ENCODE data around the gene MFSD12. TPM values are rescaled to one million over a fixed set of nuclear protein-coding genes. Genes with fewer than 3 reads are reported as not detected.
"Not testable (repeated sequence)": the region's sequence is repeated elsewhere in the genome, so short reads cannot be mapped to it uniquely, and the experiment has no call there.

The MFSD12 gene
- total RNA-seq, 1 experiment from 2014 or later = 2,669 TPM

DNA sequence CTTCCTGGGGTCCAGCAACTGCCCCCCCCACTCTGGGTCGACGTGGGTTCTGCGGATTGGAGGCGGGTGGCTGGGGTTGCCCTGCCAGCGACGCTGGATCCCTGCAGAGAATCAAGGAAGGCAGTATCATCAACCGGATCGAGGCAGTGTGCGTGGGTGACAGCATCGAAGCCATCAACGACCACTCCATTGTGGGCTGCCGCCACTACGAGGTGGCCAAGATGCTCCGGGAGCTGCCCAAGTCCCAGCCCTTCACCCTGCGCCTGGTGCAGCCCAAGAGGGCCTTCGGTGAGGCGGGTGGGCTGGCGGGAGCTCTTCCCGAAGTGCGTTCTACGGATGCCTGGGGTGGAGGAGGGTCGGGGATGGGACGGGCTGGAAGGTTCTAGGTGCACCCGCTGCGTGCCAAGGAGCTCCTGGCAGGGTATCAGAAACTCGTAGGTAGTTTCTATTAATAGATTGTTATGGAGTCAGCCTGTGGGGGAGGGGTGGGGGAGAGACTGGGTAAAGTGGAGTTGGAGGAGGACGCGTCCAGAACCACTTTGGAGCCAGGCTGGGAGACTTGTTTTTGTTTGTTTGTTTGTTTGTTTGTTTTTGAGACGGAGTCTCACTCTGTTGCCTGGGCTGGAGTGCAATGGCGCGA, 29.4 kb upstream of the MFSD12 start:
- DNase-seq (ENCODE audit: low read depth, low spot score) = no peak
- in situ Hi-C loops (cut with HindIII; ENCODE audit: low pct_unique_long_range_greater_than_20kb, low sequenced_read_pairs) = no loop called here

- in situ Hi-C loops (cut with HindIII; ENCODE audit: low pct_unique_long_range_greater_than_20kb, low sequenced_read_pairs) = no loop called here
- no peak for DNase-seq (ENCODE audit: low read depth, low spot score)
Observed at GRCh38 chr19:3586127-3586626, 28.8 kb upstream of the MFSD12 start.

GRCh38 chr19:3585301-3586126, 28.1 kb upstream of the MFSD12 start, which contains the start of gene GIPC3:
Gene GIPC3 (plus strand): TSS chr19:3585478. CDS start chr19:3585598, 120 bp downstream.
- in situ Hi-C loops (cut with HindIII; ENCODE audit: low pct_unique_long_range_greater_than_20kb, low sequenced_read_pairs) = no loop called here
- no peak for DNase-seq (ENCODE audit: low read depth, low spot score)

GRCh38 chr19:3584036-3584802, 26.8 kb upstream of the MFSD12 start:
- DNase-seq (ENCODE audit: low read depth, low spot score); in situ Hi-C loops (cut with HindIII; ENCODE audit: low pct_unique_long_range_greater_than_20kb, low sequenced_read_pairs): not testable (repeated sequence)

GRCh38 chr19:3581792-3582191, 24.4 kb upstream of the MFSD12 start:
- in situ Hi-C loops (cut with HindIII; ENCODE audit: low pct_unique_long_range_greater_than_20kb, low sequenced_read_pairs); DNase-seq (ENCODE audit: low read depth, low spot score): not testable (repeated sequence)

DNA sequence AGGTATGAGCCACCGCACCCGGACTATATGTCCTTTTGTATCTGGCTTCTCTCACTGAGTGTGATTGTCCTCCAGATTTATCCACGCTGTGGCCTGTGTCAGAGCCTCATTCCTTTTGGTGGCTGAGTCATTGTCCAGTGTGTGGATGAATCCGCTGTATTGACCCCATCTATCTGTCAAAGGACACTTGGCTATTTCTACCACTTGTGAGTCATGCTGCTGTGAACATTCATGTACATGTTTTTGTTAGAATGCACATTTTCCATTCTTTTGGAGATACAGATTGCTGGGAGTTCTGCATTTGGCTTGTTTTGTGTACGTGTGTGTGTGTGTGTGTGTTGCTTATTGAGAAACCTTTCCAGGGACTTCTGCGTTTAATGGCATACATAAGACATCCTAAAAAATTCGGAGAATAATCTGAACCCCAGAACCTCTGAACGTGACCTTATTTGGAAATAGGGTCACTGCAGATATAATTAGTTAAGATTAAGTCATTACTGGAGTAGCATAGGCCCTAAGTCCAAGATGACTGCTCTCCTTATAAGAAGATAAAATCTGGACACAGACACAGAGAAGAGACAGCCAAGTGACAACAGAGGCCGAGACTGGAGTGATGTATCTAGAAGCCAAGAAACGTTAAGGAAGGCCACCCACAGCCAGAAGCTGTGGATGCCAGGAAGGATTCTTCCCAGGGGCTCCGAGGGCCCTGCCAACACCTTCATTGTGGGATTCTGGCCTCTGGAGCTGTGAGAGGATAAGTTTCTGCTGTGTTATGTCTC, 23.0 kb upstream of the MFSD12 start:
- DNase-seq (ENCODE audit: low read depth, low spot score) = peak; percentile 55
- in situ Hi-C loops (cut with HindIII; ENCODE audit: low pct_unique_long_range_greater_than_20kb, low sequenced_read_pairs) = no loop called here

- DNase-seq (ENCODE audit: low read depth, low spot score) = no peak
- in situ Hi-C loops (cut with HindIII; ENCODE audit: low pct_unique_long_range_greater_than_20kb, low sequenced_read_pairs) = no loop called here
Observed at GRCh38 chr19:3578390-3578789, 21.0 kb upstream of the MFSD12 start.

DNA sequence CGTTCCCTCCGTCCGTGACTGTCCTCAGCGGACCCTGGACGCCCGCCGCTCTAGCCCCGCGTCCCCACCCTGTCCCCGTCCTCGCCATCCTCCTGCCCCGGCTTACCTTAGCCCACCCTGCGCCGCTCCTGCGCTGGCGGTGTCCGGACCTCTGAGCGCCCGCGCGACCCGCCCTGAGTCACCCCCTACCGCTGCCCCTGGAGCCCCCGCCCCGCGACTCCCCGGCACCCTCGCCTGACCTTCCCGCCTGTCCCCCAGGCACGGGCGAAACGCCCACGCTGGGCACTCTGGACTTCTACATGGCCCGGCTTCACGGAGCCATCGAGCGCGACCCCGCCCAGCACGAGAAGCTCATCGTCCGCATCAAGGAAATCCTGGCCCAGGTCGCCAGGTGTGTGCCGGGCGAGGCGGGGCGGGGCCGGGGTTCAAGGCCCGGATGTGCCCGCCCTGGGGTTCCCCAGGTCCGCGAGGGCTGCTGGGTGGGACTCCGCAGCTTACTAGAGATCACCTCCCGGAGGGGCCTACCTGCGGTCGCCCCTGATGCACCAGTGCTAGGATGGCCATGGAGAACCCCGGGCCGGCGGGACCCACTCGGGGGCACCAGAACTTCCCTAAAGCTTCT, 20.4 kb upstream of the MFSD12 start:
- DNase-seq (ENCODE audit: low read depth, low spot score) = no peak
- in situ Hi-C loops (cut with HindIII; ENCODE audit: low pct_unique_long_range_greater_than_20kb, low sequenced_read_pairs) = no loop called here

GRCh38 chr19:3576696-3577443, 19.5 kb upstream of the MFSD12 start:
- DNase-seq (ENCODE audit: low read depth, low spot score) = peak; percentile 73
- in situ Hi-C loops (cut with HindIII; ENCODE audit: low pct_unique_long_range_greater_than_20kb, low sequenced_read_pairs) = no loop called here

- in situ Hi-C loops (cut with HindIII; ENCODE audit: low pct_unique_long_range_greater_than_20kb, low sequenced_read_pairs) = no loop called here
- DNase-seq (ENCODE audit: low read depth, low spot score) = no peak
Observed at GRCh38 chr19:3575949-3576673, 18.7 kb upstream of the MFSD12 start.

GRCh38 chr19:3575260-3575741, 17.9 kb upstream of the MFSD12 start:
- in situ Hi-C loops (cut with HindIII; ENCODE audit: low pct_unique_long_range_greater_than_20kb, low sequenced_read_pairs) = no loop called here
- peak; percentile 85 for DNase-seq (ENCODE audit: low read depth, low spot score)

DNA sequence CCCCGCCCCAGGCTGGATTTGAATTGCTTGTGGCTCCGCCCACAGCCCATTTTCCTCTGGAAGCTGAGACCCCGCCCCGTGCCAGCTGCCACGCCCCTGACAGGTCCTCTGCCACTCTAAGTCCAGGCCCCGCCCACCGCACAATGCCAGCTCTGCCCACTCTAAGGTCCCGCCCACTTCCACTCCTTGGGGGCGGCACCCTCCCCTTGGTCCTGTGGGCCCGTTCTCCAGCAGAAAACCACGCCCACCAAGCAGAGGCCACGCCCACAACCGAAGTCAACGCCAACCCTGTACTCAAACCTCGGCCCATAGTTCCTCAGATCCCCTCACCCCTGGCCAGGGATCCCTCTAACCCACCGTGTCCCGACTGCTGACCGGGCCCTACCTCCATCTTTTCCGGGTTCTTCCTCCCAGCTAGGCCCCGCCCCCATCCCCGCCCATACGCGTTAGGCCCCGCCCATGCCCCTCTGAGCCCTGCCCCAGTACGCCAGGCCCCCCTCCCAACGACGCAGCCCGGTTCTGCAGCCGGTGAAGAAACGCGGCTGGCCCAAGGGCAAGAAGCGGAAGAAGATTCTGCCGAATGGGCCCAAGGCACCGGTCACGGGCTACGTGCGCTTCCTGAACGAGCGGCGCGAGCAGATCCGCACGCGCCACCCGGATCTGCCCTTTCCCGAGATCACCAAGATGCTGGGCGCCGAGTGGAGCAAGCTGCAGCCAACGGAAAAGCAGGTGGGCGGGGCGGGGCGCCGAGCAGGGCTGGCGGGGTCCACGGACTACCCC, 16.7 kb upstream of the MFSD12 start:
- in situ Hi-C loops (cut with HindIII; ENCODE audit: low pct_unique_long_range_greater_than_20kb, low sequenced_read_pairs) = no loop called here
- DNase-seq (ENCODE audit: low read depth, low spot score) = peak; percentile 98

DNA sequence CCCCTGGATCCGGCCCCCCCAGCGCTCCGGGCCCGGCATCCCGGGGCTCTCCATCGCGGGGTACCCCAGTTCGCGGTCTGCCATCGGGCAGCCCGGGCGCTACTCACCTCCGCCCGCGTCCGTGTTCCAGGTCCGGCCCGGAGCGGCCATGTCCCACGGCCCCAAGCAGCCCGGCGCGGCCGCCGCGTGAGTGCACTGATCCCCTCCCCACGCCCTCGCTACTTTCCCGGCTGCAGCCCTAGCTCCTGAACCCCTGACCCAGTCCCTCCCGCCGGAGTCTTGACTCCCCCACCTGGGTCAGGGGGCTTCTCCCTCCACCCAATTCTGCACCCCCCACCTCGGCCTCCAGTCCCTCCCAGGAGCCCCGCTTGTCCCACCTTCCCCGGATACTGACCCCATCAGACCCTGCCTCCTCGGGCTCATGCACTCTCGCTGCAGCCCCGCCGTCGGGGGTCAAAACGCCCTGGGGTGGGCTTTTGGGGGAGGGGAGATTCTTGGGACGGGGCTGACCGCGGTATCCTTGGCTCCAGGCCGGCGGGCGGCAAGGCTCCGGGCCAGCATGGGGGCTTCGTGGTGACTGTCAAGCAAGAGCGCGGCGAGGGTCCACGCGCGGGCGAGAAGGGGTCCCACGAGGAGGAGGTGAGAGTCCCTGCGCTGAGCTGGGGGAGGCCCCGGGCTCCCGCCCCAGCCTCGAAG, 15.9 kb upstream of the MFSD12 start:
- in situ Hi-C loops (cut with HindIII; ENCODE audit: low pct_unique_long_range_greater_than_20kb, low sequenced_read_pairs) = no loop called here

GRCh38 chr19:3572855-3573161, 15.4 kb upstream of the MFSD12 start, which contains the start of gene HMG20B:
Gene HMG20B (plus strand): TSS chr19:3572944. CDS start chr19:3573310, 366 bp downstream.
- no peak for DNase-seq (ENCODE audit: low read depth, low spot score)
- in situ Hi-C loops (cut with HindIII; ENCODE audit: low pct_unique_long_range_greater_than_20kb, low sequenced_read_pairs) = no loop called here

More for the DNA sequence above, 15.9 kb upstream of the MFSD12 start:
- DNase-seq (ENCODE audit: low read depth, low spot score) = no peak

All from SK-MEL-5 (cell line).